Duodenal mucosa (tissue), 2 donors: ENCODE data around the gene ADAMTS15.

Source experiments
- H3K27ac ChIP-seq: one replicate; pipeline ENCODE4 v1.7.0; 2013; ENCODE audit warnings: low read depth, low read length
- H3K27me3 ChIP-seq, 2 donors: one replicate each; pipeline ENCODE4 v1.7.0; 2013; ENCODE audit warnings: low read length in 2 of 2, control low read depth in 1 of 2; ENCODE audit not compliant: insufficient read depth in 2 of 2, control insufficient read depth in 1 of 2
- H3K36me3 ChIP-seq, 2 donors: one replicate each; pipeline ENCODE4 v1.7.0; 2013; ENCODE audit warnings: low read length in 2 of 2, control low read depth in 1 of 2; ENCODE audit not compliant: insufficient read depth in 2 of 2, control insufficient read depth in 1 of 2
- H3K4me1 ChIP-seq, 2 donors: one replicate each; pipeline ENCODE4 v1.7.0; 2013; ENCODE audit warnings: low read length in 2 of 2, control low read depth in 1 of 2; ENCODE audit not compliant: insufficient read depth in 2 of 2, control insufficient read depth in 1 of 2
- H3K4me3 ChIP-seq, 2 donors: one replicate each; pipeline ENCODE4 v1.7.0; 2013; ENCODE audit warnings: low read length in 2 of 2, low read depth in 1 of 2
- H3K9ac ChIP-seq, 2 donors: one replicate each; pipeline ENCODE4 v1.7.0; 2013; ENCODE audit warnings: low read length in 2 of 2, low read depth in 1 of 2
- H3K9me3 ChIP-seq, 2 donors: one replicate each; pipeline ENCODE4 v1.7.0; 2013; ENCODE audit warnings: low read length in 2 of 2, control low read depth in 1 of 2; ENCODE audit not compliant: control insufficient read depth in 1 of 2

Gene ADAMTS15

GRCh38 chr11:130486987-130487923, 38.8 kb downstream of the ADAMTS15 start:
- Histone ChIP-seq H3K4me3 (no peak overlapping the region), H3K27ac (no peak overlapping the region), H3K27me3 (no peaks in the 10 kb centered on the region), H3K4me1 (peaks cover 25 to 34% of the 10 kb centered on the region in 2 donors), H3K36me3 (no peaks in the 10 kb centered on the region), H3K9me3 (no peaks in the 10 kb centered on the region), H3K9ac (no peak overlapping the region)

- H3K4me1 ChIP-seq: peaks cover 25 to 34% of the 10 kb centered on the region in 2 donors
- no peak overlapping the region for H3K4me3 ChIP-seq
- no peaks in the 10 kb centered on the region for H3K36me3 ChIP-seq
- no peaks in the 10 kb centered on the region for H3K27me3 ChIP-seq
- no peaks in the 10 kb centered on the region for H3K9me3 ChIP-seq
- no peak overlapping the region for H3K27ac ChIP-seq
- no peak overlapping the region for H3K9ac ChIP-seq
These were observed 39.7 kb downstream of the ADAMTS15 start for GRCh38 chr11:130487924-130488815.

- no peaks in the 10 kb centered on the region for H3K9me3 ChIP-seq
- H3K36me3 ChIP-seq: no peaks in the 10 kb centered on the region
- no peak overlapping the region for H3K27ac ChIP-seq
- peaks cover 25 to 34% of the 10 kb centered on the region in 2 donors for H3K4me1 ChIP-seq
- no peak overlapping the region for H3K9ac ChIP-seq
- H3K27me3 ChIP-seq: no peaks in the 10 kb centered on the region
- no peak overlapping the region for H3K4me3 ChIP-seq
These were observed 40.6 kb downstream of the ADAMTS15 start for GRCh38 chr11:130488848-130489584.

GRCh38 chr11:130489716-130490115, 41.3 kb downstream of the ADAMTS15 start:
- H3K4me1 ChIP-seq: peaks cover 25 to 34% of the 10 kb centered on the region in 2 donors
- H3K27me3 ChIP-seq: no peaks in the 10 kb centered on the region
- no peak overlapping the region for H3K4me3 ChIP-seq
- H3K9ac ChIP-seq: no peak overlapping the region
- H3K27ac ChIP-seq: no peak overlapping the region
- no peaks in the 10 kb centered on the region for H3K9me3 ChIP-seq
- H3K36me3 ChIP-seq: no peaks in the 10 kb centered on the region

- Histone ChIP-seq H3K9ac (no peak overlapping the region), H3K4me3 (no peak overlapping the region)
These were observed 42.4 kb downstream of the ADAMTS15 start for GRCh38 chr11:130490682-130491449.

GRCh38 chr11:130498181-130498580, 49.7 kb downstream of the ADAMTS15 start:
- Histone ChIP-seq H3K4me3 (no peak overlapping the region), H3K9me3 (no peaks in the 10 kb centered on the region), H3K27ac (no peak overlapping the region), H3K27me3 (no peaks in the 10 kb centered on the region), H3K36me3 (no peaks in the 10 kb centered on the region), H3K4me1 (no peaks in the 10 kb centered on the region), H3K9ac (no peak overlapping the region)

More at GRCh38 chr11:130490682-130491449, 42.4 kb downstream of the ADAMTS15 start:
- Histone ChIP-seq H3K9me3 (no peaks in the 10 kb centered on the region), H3K36me3 (no peaks in the 10 kb centered on the region), H3K27ac (no peak overlapping the region), H3K27me3 (no peaks in the 10 kb centered on the region), H3K4me1 (peaks cover 25 to 34% of the 10 kb centered on the region in 2 donors)

- H3K9me3 ChIP-seq: no peaks in the 10 kb centered on the region
- H3K4me3 ChIP-seq: no peak overlapping the region
- no peaks in the 10 kb centered on the region for H3K36me3 ChIP-seq
- H3K27me3 ChIP-seq: no peaks in the 10 kb centered on the region
- no peaks in the 10 kb centered on the region for H3K4me1 ChIP-seq
- H3K9ac ChIP-seq: no peak overlapping the region
- no peak overlapping the region for H3K27ac ChIP-seq
These were observed 51.4 kb downstream of the ADAMTS15 start for GRCh38 chr11:130499828-130500227.

- no peaks in the 10 kb centered on the region for H3K27me3 ChIP-seq
- no peaks in the 10 kb centered on the region for H3K36me3 ChIP-seq
- H3K4me3 ChIP-seq: no peak overlapping the region
- no peaks in the 10 kb centered on the region for H3K4me1 ChIP-seq
- H3K27ac ChIP-seq: no peak overlapping the region
- H3K9me3 ChIP-seq: peaks cover 7 to 8% of the 10 kb centered on the region in 2 donors
- H3K9ac ChIP-seq: no peak overlapping the region
These were observed 55.9 kb downstream of the ADAMTS15 start for GRCh38 chr11:130504317-130504716.

GRCh38 chr11:130508913-130509312, 60.5 kb downstream of the ADAMTS15 start:
- Histone ChIP-seq H3K4me1 (peaks cover 13 to 20% of the 10 kb centered on the region in 2 donors), H3K9ac (no peak overlapping the region), H3K9me3 (peaks cover 7 to 8% of the 10 kb centered on the region in 2 donors), H3K27ac (no peak overlapping the region), H3K4me3 (no peak overlapping the region), H3K36me3 (no peaks in the 10 kb centered on the region), H3K27me3 (no peaks in the 10 kb centered on the region)
